K562 (cell line): ENCODE measurements around the gene CHAF1A. TPM values are rescaled to one million over a fixed set of nuclear protein-coding genes. Genes with fewer than 3 reads are reported as not detected.

ENCODE experiments used
- CBX5 ChIP-seq: IDR thresholded peaks from 2 replicates; pipeline ENCODE4 v1.6.1; 2014; ENCODE audit warnings: low read depth, borderline replicate concordance
- FOXK1 ChIP-seq: sonication (generic); formaldehyde crosslinking; IDR thresholded peaks from 2 replicates; pipeline ENCODE4 v1.8.0; 2022; ENCODE audit warnings: missing genetic modification reagents, mild to moderate bottlenecking, borderline replicate concordance
- HMG20A ChIP-seq: fragments of 450-650 bp; formaldehyde crosslinking; conservative IDR thresholded peaks from 2 replicates; pipeline ENCODE4 v1.4.0; 2020; ENCODE audit warnings: mild to moderate bottlenecking, mixed read lengths
- HMGN3 ChIP-seq: IDR thresholded peaks from 2 replicates; pipeline ENCODE4 v1.6.1; 2011; ENCODE audit warnings: borderline replicate concordance, low read depth, mild to moderate bottlenecking, mixed read lengths, low read length; ENCODE audit not compliant: insufficient read length; ENCODE audit errors: extremely low read depth
- MTF1 ChIP-seq: fragments of 250-450 bp; sonication (Bioruptor Pico); IDR thresholded peaks from 2 replicates; pipeline ENCODE4 v1.9.0; 2021; ENCODE audit warnings: moderate library complexity, mild to moderate bottlenecking, inconsistent platforms, borderline replicate concordance
- MYNN ChIP-seq, 2 experiments: sonication (generic); formaldehyde crosslinking in 1 of 2; IDR thresholded peaks; 2 replicates each; pipeline versions ENCODE4 v1.5.0 to v1.6.1; 2016 to 2020; ENCODE audit warnings: antibody characterized with exemption in 1 of 2, missing genetic modification reagents in 1 of 2
- NR3C1 ChIP-seq: sonication (generic); formaldehyde crosslinking; IDR thresholded peaks from 2 replicates; pipeline ENCODE4 v1.8.1; 2022; ENCODE audit warnings: missing genetic modification reagents
- PHB ChIP-seq: fragments of 250-450 bp; sonication (Bioruptor Pico); IDR thresholded peaks from 2 replicates; pipeline ENCODE4 v1.5.0; 2021
- RFX5 ChIP-seq: IDR thresholded peaks from 2 replicates; pipeline ENCODE4 v1.6.1; 2011; ENCODE audit warnings: low read depth, mild to moderate bottlenecking, improper control_type of control experiment, low read length
- ZKSCAN1 ChIP-seq: fragments of 150-350 bp; IDR thresholded peaks from 2 replicates; pipeline ENCODE4 v1.6.1; 2016; ENCODE audit warnings: low read depth, low read length
- ZNF551 ChIP-seq: fragments of 250-450 bp; sonication (Bioruptor Pico); IDR thresholded peaks from 2 replicates; pipeline ENCODE4 v1.5.0; 2021; ENCODE audit warnings: mild to moderate bottlenecking, moderate library complexity
- ZNF707 ChIP-seq: fragments of 250-450 bp; sonication (Bioruptor Pico); conservative IDR thresholded peaks from 2 replicates; pipeline ENCODE4 v1.8.0; 2022; ENCODE audit warnings: inconsistent platforms, mild to moderate bottlenecking, moderate library complexity
- polyA plus RNA-seq, 8 experiments: library from polyadenylated mRNA; depleted of rRNA in 4 of 8; stranded (reverse) in 5 of 8; unstranded in 3 of 8; fragments of >200 nt; fragmentation: Nextera tagmentation in 2 of 8; fragmentation: Illumina TruSeq in 1 of 8; extraction: Ambion mirVana in 2 of 8; extraction: Trizol in 1 of 8; gene quantifications; 2 replicates each; pipeline versions ENCODE4 v1.2.1 to v1.2.3, GENCODE V29; 2011 to 2014; ENCODE audit warnings: inconsistent platforms in 1 of 8, missing spikeins in 1 of 8
- total RNA-seq, 7 experiments: library from RNA; depleted of rRNA in 6 of 7; stranded (reverse); fragments of >200 nt in 6 of 7; fragmentation: Illumina TruSeq in 2 of 7; extraction: Trizol in 2 of 7; gene quantifications; 2 replicates each; pipeline versions ENCODE4 v1.2.1 to v1.2.3, GENCODE V29; 2011 to 2021; ENCODE audit warnings: low replicate concordance in 1 of 7
- TF ChIP-seq, protein P1 (sequence below): sonication (generic); formaldehyde crosslinking; IDR thresholded peaks from 2 replicates; pipeline ENCODE4 v1.8.0; 2023; ENCODE audit warnings: mild to moderate bottlenecking, missing genetic modification reagents
- TF ChIP-seq, protein P2 (sequence below): fragments of 450-650 bp; IDR thresholded peaks from 2 replicates; pipeline ENCODE4 v1.6.1; 2016; ENCODE audit warnings: low read depth
- TF ChIP-seq, protein P3 (sequence below): sonication (generic); formaldehyde crosslinking; IDR thresholded peaks from 2 replicates; pipeline ENCODE4 v1.8.0; 2022; ENCODE audit warnings: mild to moderate bottlenecking, missing genetic modification reagents

The CHAF1A gene
- total and polyA plus RNA-seq, 9 of the 15 experiments (the other 6 are each of a cell fraction or from before 2014, with no cell fraction given): 1.6 to 86.9 (median 45.2) TPM

DNA sequence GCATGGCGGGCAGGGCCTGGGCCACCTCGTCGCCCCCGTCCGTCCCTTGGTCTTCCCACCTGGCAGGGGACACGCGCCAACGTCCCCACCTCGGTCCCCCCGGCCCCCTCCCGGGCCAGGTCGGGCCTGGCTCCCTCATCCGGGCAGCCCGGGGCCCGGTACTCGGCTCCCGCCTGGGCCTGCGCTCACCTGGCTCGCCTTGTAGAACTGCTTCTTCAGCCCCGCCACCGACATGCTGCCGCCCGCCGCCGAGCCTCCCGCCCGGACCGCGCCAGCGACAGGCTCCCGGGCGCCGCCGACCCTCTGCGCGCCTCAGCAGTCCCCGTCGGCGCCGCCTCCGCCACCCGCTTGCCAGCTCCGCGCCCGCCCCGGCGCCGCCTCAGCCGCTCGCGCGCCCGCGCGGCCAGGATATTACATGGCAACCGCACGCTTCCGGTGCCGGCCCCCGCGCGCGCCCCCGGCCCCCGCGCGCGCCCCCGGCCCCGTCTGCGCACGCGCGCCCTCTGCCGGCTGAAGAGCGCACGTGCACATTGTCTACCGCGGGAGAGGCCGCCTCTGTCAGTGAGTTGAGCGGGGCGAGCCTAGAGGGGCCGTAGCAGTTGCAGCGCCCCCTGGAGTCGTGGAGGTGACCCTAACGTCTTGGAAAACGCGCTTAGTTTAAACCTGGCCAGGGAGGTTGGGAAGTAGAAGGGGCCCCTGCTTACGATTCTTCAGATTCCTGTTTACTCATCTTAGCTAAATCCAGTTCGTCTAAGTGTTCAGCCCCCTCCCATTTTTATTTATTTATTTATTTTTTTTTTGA, 2.1 kb upstream of the CHAF1A start, which contains the start of gene SH3GL1 (continued):
- TF ChIP-seq MTF1: no peak
- TF ChIP-seq RFX5: no peak
- TF ChIP-seq HMGN3: peak; percentile 76
- TF ChIP-seq NR3C1 (CRISPR knock-in tag): no peak
- TF ChIP-seq, protein P1, sequence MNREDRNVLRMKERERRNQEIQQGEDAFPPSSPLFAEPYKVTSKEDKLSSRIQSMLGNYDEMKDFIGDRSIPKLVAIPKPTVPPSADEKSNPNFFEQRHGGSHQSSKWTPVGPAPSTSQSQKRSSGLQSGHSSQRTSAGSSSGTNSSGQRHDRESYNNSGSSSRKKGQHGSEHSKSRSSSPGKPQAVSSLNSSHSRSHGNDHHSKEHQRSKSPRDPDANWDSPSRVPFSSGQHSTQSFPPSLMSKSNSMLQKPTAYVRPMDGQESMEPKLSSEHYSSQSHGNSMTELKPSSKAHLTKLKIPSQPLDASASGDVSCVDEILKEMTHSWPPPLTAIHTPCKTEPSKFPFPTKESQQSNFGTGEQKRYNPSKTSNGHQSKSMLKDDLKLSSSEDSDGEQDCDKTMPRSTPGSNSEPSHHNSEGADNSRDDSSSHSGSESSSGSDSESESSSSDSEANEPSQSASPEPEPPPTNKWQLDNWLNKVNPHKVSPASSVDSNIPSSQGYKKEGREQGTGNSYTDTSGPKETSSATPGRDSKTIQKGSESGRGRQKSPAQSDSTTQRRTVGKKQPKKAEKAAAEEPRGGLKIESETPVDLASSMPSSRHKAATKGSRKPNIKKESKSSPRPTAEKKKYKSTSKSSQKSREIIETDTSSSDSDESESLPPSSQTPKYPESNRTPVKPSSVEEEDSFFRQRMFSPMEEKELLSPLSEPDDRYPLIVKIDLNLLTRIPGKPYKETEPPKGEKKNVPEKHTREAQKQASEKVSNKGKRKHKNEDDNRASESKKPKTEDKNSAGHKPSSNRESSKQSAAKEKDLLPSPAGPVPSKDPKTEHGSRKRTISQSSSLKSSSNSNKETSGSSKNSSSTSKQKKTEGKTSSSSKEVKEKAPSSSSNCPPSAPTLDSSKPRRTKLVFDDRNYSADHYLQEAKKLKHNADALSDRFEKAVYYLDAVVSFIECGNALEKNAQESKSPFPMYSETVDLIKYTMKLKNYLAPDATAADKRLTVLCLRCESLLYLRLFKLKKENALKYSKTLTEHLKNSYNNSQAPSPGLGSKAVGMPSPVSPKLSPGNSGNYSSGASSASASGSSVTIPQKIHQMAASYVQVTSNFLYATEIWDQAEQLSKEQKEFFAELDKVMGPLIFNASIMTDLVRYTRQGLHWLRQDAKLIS: peak; percentile 54; the same call in 1 of the 2 replicates
- TF ChIP-seq, protein P2, sequence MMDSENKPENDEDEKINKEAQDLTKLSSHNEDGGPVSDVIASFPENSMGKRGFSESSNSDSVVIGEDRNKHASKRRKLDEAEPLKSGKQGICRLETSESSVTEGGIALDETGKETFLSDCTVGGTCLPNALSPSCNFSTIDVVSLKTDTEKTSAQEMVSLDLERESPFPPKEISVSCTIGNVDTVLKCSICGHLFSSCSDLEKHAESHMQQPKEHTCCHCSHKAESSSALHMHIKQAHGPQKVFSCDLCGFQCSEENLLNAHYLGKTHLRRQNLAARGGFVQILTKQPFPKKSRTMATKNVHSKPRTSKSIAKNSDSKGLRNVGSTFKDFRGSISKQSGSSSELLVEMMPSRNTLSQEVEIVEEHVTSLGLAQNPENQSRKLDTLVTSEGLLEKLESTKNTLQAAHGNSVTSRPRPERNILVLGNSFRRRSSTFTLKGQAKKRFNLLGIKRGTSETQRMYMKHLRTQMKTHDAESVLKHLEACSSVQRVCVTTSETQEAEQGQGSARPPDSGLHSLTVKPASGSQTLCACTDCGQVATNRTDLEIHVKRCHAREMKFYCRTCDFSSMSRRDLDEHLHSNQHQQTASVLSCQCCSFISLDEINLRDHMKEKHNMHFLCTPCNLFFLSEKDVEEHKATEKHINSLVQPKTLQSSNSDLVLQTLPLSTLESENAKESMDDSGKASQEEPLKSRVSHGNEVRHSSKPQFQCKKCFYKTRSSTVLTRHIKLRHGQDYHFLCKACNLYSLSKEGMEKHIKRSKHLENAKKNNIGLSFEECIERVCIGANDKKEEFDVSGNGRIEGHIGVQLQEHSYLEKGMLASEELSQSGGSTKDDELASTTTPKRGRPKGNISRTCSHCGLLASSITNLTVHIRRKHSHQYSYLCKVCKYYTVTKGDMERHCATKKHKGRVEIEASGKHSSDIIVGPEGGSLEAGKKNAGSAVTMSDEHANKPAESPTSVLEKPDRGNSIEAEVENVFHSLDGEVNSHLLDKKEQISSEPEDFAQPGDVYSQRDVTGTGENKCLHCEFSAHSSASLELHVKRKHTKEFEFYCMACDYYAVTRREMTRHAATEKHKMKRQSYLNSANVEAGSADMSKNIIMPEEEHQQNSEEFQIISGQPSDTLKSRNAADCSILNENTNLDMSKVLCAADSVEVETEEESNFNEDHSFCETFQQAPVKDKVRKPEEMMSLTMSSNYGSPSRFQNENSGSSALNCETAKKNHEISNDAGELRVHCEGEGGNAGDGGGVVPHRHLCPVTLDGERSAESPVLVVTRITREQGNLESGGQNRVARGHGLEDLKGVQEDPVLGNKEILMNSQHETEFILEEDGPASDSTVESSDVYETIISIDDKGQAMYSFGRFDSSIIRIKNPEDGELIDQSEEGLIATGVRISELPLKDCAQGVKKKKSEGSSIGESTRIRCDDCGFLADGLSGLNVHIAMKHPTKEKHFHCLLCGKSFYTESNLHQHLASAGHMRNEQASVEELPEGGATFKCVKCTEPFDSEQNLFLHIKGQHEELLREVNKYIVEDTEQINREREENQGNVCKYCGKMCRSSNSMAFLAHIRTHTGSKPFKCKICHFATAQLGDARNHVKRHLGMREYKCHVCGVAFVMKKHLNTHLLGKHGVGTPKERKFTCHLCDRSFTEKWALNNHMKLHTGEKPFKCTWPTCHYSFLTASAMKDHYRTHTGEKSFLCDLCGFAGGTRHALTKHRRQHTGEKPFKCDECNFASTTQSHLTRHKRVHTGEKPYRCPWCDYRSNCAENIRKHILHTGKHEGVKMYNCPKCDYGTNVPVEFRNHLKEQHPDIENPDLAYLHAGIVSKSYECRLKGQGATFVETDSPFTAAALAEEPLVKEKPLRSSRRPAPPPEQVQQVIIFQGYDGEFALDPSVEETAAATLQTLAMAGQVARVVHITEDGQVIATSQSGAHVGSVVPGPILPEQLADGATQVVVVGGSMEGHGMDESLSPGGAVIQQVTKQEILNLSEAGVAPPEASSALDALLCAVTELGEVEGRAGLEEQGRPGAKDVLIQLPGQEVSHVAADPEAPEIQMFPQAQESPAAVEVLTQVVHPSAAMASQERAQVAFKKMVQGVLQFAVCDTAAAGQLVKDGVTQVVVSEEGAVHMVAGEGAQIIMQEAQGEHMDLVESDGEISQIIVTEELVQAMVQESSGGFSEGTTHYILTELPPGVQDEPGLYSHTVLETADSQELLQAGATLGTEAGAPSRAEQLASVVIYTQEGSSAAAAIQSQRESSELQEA: no peak
- no peak for TF ChIP-seq MYNN (IDR thresholded peaks at IDR 0.05)
- no peak for TF ChIP-seq MYNN (CRISPR knock-in tag; IDR thresholded peaks at IDR 0.05)
- no peak for TF ChIP-seq CBX5
- TF ChIP-seq HMG20A (CRISPR knock-in tag): no peak
- no peak for TF ChIP-seq FOXK1 (CRISPR knock-in tag)
- TF ChIP-seq ZNF707 (CRISPR knock-in tag): no peak
- TF ChIP-seq ZKSCAN1: peak; percentile 74; the same call in 1 of the 2 replicates
- TF ChIP-seq PHB (CRISPR knock-in tag): no peak
- TF ChIP-seq, protein P3, sequence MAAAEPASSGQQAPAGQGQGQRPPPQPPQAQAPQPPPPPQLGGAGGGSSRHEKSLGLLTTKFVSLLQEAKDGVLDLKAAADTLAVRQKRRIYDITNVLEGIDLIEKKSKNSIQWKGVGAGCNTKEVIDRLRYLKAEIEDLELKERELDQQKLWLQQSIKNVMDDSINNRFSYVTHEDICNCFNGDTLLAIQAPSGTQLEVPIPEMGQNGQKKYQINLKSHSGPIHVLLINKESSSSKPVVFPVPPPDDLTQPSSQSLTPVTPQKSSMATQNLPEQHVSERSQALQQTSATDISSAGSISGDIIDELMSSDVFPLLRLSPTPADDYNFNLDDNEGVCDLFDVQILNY (CRISPR knock-in tag): no peak
- TF ChIP-seq ZNF551: no peak
